OCI-LY1 (cell line): ENCODE data around the gene PDCD1LG2.
"Not testable (repeated sequence)": the region's sequence is repeated elsewhere in the genome, so short reads cannot be mapped to it uniquely, and the experiment has no call there.

Experiments used
- EZH2 ChIP-seq: fragments of 200-600 bp; sonication (generic), shearing (Covaris generic); IDR thresholded peaks from 2 replicates; pipeline ENCODE4 v1.8.0; 2017; ENCODE audit warnings: borderline replicate concordance, mixed run types, mild to moderate bottlenecking, antibody characterized with exemption, low read length, moderate library complexity, mixed read lengths
- TF ChIP-seq, protein P1 (sequence below): fragments of 200-600 bp; sonication (generic), shearing (Covaris generic); IDR thresholded peaks from 2 replicates; pipeline ENCODE4 v1.5.1; 2017; ENCODE audit warnings: mild to moderate bottlenecking, antibody characterized with exemption, low read length, moderate library complexity, mixed read lengths

DNA sequence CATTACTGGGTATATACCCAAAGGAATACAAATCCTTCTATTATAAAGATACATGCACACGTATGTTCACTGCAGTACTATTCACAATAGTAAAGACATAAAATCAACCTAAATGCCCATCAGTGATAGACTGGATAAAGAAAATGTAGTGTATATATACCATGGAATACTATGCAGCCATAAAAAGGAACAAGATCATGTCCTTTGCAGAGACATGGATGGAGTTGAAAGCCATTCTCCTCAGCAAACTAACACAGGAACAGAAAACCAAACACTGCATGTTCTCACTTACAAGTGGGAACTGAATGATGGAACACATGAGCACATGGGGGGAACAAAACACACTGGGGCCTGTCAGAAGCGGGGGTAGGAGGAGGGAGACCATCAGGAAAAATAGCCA, 71.4 kb downstream of the PDCD1LG2 start:
- TF ChIP-seq, protein P1, sequence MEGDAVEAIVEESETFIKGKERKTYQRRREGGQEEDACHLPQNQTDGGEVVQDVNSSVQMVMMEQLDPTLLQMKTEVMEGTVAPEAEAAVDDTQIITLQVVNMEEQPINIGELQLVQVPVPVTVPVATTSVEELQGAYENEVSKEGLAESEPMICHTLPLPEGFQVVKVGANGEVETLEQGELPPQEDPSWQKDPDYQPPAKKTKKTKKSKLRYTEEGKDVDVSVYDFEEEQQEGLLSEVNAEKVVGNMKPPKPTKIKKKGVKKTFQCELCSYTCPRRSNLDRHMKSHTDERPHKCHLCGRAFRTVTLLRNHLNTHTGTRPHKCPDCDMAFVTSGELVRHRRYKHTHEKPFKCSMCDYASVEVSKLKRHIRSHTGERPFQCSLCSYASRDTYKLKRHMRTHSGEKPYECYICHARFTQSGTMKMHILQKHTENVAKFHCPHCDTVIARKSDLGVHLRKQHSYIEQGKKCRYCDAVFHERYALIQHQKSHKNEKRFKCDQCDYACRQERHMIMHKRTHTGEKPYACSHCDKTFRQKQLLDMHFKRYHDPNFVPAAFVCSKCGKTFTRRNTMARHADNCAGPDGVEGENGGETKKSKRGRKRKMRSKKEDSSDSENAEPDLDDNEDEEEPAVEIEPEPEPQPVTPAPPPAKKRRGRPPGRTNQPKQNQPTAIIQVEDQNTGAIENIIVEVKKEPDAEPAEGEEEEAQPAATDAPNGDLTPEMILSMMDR = not testable (repeated sequence)
- TF ChIP-seq EZH2 = not testable (repeated sequence)
